H1 (cell line): Measurements from ENCODE around the gene GRIA1. TPM values are rescaled to one million over a fixed set of nuclear protein-coding genes. Genes with fewer than 3 reads are reported as not detected.

ENCODE experiments used
- CTCF ChIA-PET: fragments of 300-600 bp; sonication (Branson Sonifier 250); formaldehyde crosslinking; loops from one replicate; lab custom pipeline; 2021; ENCODE audit not compliant: partially characterized antibody; lab: Charles Lee
- POLR2A ChIA-PET: fragments of 300-600 bp; sonication (Branson Sonifier 250); formaldehyde crosslinking; loops from one replicate; lab custom pipeline; 2021; ENCODE audit warnings: inconsistent platforms; ENCODE audit not compliant: partially characterized antibody; lab: Charles Lee
- DNase-seq, 2 experiments: peaks; one replicate each; pipeline versions ENCODE4 v3.0.0 to v3.0.0-alpha.2; 2010 to 2022; ENCODE audit warnings: low spot score in 2 of 2, low read depth in 1 of 2, mixed read lengths in 1 of 2
- FAIRE-seq: peaks from 2 replicates; lab custom pipeline; 2011; peaks lifted over from hg19 to GRCh38; lab: Jason Lieb, UNC
- H2AFZ ChIP-seq: 2 replicates; pipeline ENCODE4 v1.8.1; 2012; ENCODE audit warnings: low read length, inconsistent platforms
- H2AK5ac ChIP-seq: 2 replicates; pipeline ENCODE4 v1.6.1; 2013; ENCODE audit warnings: low read depth, low read length
- H2BK120ac ChIP-seq: replicated peaks from 2 replicates; pipeline ENCODE3; 2013; ENCODE audit warnings: low read depth, low read length, inconsistent platforms
- H2BK12ac ChIP-seq: 2 replicates; pipeline ENCODE4 v1.6.1; 2013; ENCODE audit warnings: low read depth, low read length
- H2BK15ac ChIP-seq: 2 replicates; pipeline ENCODE4 v1.6.1; 2013; ENCODE audit warnings: low read length
- H2BK20ac ChIP-seq: 2 replicates; pipeline ENCODE4 v1.6.1; 2013; ENCODE audit warnings: low read length
- H2BK5ac ChIP-seq: 2 replicates; pipeline ENCODE4 v1.6.1; 2013; ENCODE audit warnings: low read depth, low read length
- H3K14ac ChIP-seq: 2 replicates; pipeline ENCODE4 v1.6.1; 2013; ENCODE audit warnings: inconsistent platforms; ENCODE audit not compliant: insufficient read length
- H3K18ac ChIP-seq: 2 replicates; pipeline ENCODE4 v1.6.1; 2013; ENCODE audit warnings: low read length; ENCODE audit errors: extremely low read depth
- H3K23ac ChIP-seq: 2 replicates; pipeline ENCODE4 v1.6.1; 2013; ENCODE audit warnings: inconsistent platforms; ENCODE audit not compliant: insufficient read length
- H3K23me2 ChIP-seq: 2 replicates; pipeline ENCODE4 v1.6.1; 2013; ENCODE audit warnings: low read depth, low read length
- H3K27ac ChIP-seq: 2 replicates; pipeline ENCODE4 v1.6.1; 2011; ENCODE audit warnings: low read depth, low read length, inconsistent platforms
- H3K27me3 ChIP-seq, 4 experiments: replicated peaks in 1 of 4; 1 replicate in 1 of 4; 2 replicates in 3 of 4; pipeline versions ENCODE4 v1.6.1 to v1.8.1; 2011 to 2013; ENCODE audit warnings: low read length in 3 of 4, mild to moderate bottlenecking in 3 of 4, inconsistent platforms in 2 of 4, mixed read lengths in 2 of 4, moderate library complexity in 1 of 4; ENCODE audit not compliant: control insufficient read depth in 3 of 4, insufficient read depth in 3 of 4; ENCODE audit errors: extremely low read depth in 1 of 4
- H3K36me3 ChIP-seq, 4 experiments: 2 replicates each; pipeline versions ENCODE4 v1.6.1 to v1.8.1; 2011 to 2013; ENCODE audit warnings: mild to moderate bottlenecking in 4 of 4, low read length in 3 of 4, moderate library complexity in 2 of 4, control low read depth in 1 of 4, inconsistent platforms in 1 of 4; ENCODE audit not compliant: insufficient read depth in 4 of 4, control insufficient read depth in 2 of 4
- H3K4ac ChIP-seq: replicated peaks from 2 replicates; pipeline ENCODE3; 2013; ENCODE audit warnings: low read length, low read depth, mixed read lengths, inconsistent platforms; ENCODE audit not compliant: insufficient read length
- H3K4me1 ChIP-seq, 4 experiments: replicated peaks in 1 of 4; 1 replicate in 1 of 4; 2 replicates in 3 of 4; pipeline versions ENCODE4 v1.6.1 to v1.8.1; 2011 to 2013; ENCODE audit warnings: low read length in 3 of 4, inconsistent platforms in 2 of 4, mixed read lengths in 1 of 4; ENCODE audit not compliant: insufficient read depth in 4 of 4, control insufficient read depth in 3 of 4
- H3K4me2 ChIP-seq, 2 experiments: 2 replicates each; pipeline versions ENCODE4 v1.6.1 to v1.8.1; 2011 to 2013; ENCODE audit warnings: low read depth in 2 of 2, low read length in 2 of 2, control low read depth in 1 of 2, inconsistent platforms in 1 of 2, mild to moderate bottlenecking in 1 of 2; ENCODE audit not compliant: insufficient read depth in 1 of 2
- H3K4me3 ChIP-seq, 4 experiments: fragments of 200-600, 300-600 bp in 1 of 4; sonication (generic), shearing (Covaris generic), sonication (Bioruptor Twin) in 1 of 4; 2 replicates each; pipeline versions ENCODE4 v1.5.1 to v1.8.1; 2011 to 2016; ENCODE audit warnings: low read length in 4 of 4, low read depth in 3 of 4, control low read depth in 2 of 4, inconsistent platforms in 2 of 4, mild to moderate bottlenecking in 2 of 4, mixed read lengths in 1 of 4, moderate library complexity in 1 of 4; ENCODE audit not compliant: insufficient read depth in 2 of 4; ENCODE audit errors: extremely low read depth in 1 of 4
- H3K56ac ChIP-seq: replicated peaks from 2 replicates; pipeline ENCODE3; 2013; ENCODE audit warnings: low read depth, mild to moderate bottlenecking, mixed read lengths, low read length, inconsistent platforms; ENCODE audit not compliant: insufficient read length
- H3K79me1 ChIP-seq: 2 replicates; pipeline ENCODE4 v1.6.1; 2013; ENCODE audit warnings: low read depth, low read length, control low read depth
- H3K79me2 ChIP-seq, 2 experiments: 2 replicates each; pipeline versions ENCODE4 v1.6.1 to v1.8.1; 2012 to 2013; ENCODE audit warnings: low read length in 2 of 2, mild to moderate bottlenecking in 2 of 2, inconsistent platforms in 1 of 2; ENCODE audit not compliant: insufficient read depth in 2 of 2, control insufficient read depth in 1 of 2
- H3K9ac ChIP-seq, 4 experiments: replicated peaks in 1 of 4; 1 replicate in 1 of 4; 2 replicates in 3 of 4; pipeline versions ENCODE4 v1.6.1 to v1.8.1; 2011 to 2013; ENCODE audit warnings: low read depth in 3 of 4, low read length in 3 of 4, control low read depth in 2 of 4, mild to moderate bottlenecking in 2 of 4, moderate library complexity in 2 of 4, inconsistent platforms in 1 of 4; ENCODE audit errors: extremely low read depth in 1 of 4
- H3K9me3 ChIP-seq, 2 experiments: 2 replicates each; pipeline versions ENCODE4 v1.6.1 to v1.8.1; 2012 to 2013; ENCODE audit warnings: mild to moderate bottlenecking in 2 of 2, moderate library complexity in 2 of 2, control low read depth in 1 of 2, inconsistent platforms in 1 of 2, low read depth in 1 of 2, low read length in 1 of 2, mixed read lengths in 1 of 2; ENCODE audit not compliant: insufficient read depth in 2 of 2
- H4K20me1 ChIP-seq, 2 experiments: replicated peaks in 1 of 2; 2 replicates each; pipeline versions ENCODE3 to v1.8.1; 2011 to 2013; ENCODE audit warnings: inconsistent platforms in 2 of 2, low read length in 2 of 2, mild to moderate bottlenecking in 1 of 2; ENCODE audit not compliant: insufficient read depth in 2 of 2, control insufficient read depth in 1 of 2
- H4K5ac ChIP-seq: 2 replicates; pipeline ENCODE4 v1.6.1; 2013; ENCODE audit warnings: low read length, low read depth, mixed read lengths, inconsistent platforms; ENCODE audit not compliant: insufficient read length
- H4K8ac ChIP-seq: 2 replicates; pipeline ENCODE4 v1.8.0; 2013; ENCODE audit warnings: mild to moderate bottlenecking, moderate library complexity, low read length, inconsistent platforms; ENCODE audit not compliant: insufficient read depth; ENCODE audit errors: extremely low read depth
- H4K91ac ChIP-seq: replicated peaks from 2 replicates; pipeline ENCODE3; 2013; ENCODE audit warnings: low read length, mixed read lengths, inconsistent platforms; ENCODE audit not compliant: insufficient read length
- BACH1 ChIP-seq: IDR thresholded peaks from 2 replicates; pipeline ENCODE4 v1.6.1; 2012; ENCODE audit warnings: low read length, improper control_type of control experiment
- HDAC6 ChIP-seq: IDR thresholded peaks from one replicate; pipeline ENCODE4 v1.7.1; 2012; ENCODE audit warnings: low read depth, mild to moderate bottlenecking, inconsistent platforms, low read length, moderate library complexity
- NRF1 ChIP-seq: IDR thresholded peaks from 2 replicates; pipeline ENCODE4 v1.6.1; 2011; ENCODE audit warnings: mild to moderate bottlenecking, low read depth, low read length, improper control_type of control experiment
- WGBS, 2 experiments: shearing (Covaris generic) in 1 of 2; methylation state at CpG; one replicate each; pipeline versions ENCODE4 v1.1.6 to v1.1.7; 2013 to 2015; ENCODE audit warnings: low lambda C conversion rate in 2 of 2, mixed read lengths in 2 of 2, inconsistent platforms in 1 of 2, low coverage in 1 of 2, missing lambda C conversion rate in 1 of 2; ENCODE audit not compliant: insufficient replicate concordance in 2 of 2, insufficient coverage in 1 of 2, insufficient read length in 1 of 2; ENCODE audit errors: extremely low coverage in 1 of 2, missing lambda C conversion rate in 1 of 2; 5-methylcytosine and 5-hydroxymethylcytosine counted together
- polyA plus RNA-seq, 7 experiments: library from polyadenylated mRNA; depleted of rRNA in 3 of 7; stranded (reverse) in 5 of 7; unstranded in 2 of 7; fragments of >200 nt in 5 of 7; fragments of 200-250 nt in 2 of 7; gene quantifications; 1 replicate in 5 of 7; 2 replicates in 1 of 7; 4 replicates in 1 of 7; pipeline versions ENCODE4 v1.2.1 to v1.2.3, GENCODE V29; 2011 to 2013; ENCODE audit warnings: missing spikeins in 2 of 7, mixed read lengths in 2 of 7
- total RNA-seq: library from RNA; stranded (reverse); fragmentation: NEBNext Ultra II Directional; extraction: Animal tissue kit (Norgen Biotek cat#: 25700); gene quantifications from 2 replicates; pipeline ENCODE4 v1.2.1, GENCODE V29; 2021

Gene GRIA1
- total and polyA plus RNA-seq, 2 of the 8 experiments (the other 6 are each of a cell fraction or from before 2014, with no cell fraction given): 0.97 to 2.5 TPM

GRCh38 chr5:153765987-153766386 lies 275.5 kb downstream of the GRIA1 start:
- no peak for DNase-seq
- Histone ChIP-seq H2BK120ac (no peak overlapping the region), H3K9ac (no peak overlapping the region), H3K9me3 (no peaks in the 10 kb centered on the region)
- TF ChIP-seq NRF1: no peak
- TF ChIP-seq BACH1: no peak
- TF ChIP-seq HDAC6: no peak
- TF ChIP-seq, all 59 proteins: peak for 0
- Histone ChIP-seq H4K8ac (no peak overlapping the region), H4K5ac (no peak overlapping the region), H3K79me1 (no peaks in the 10 kb centered on the region), H2BK15ac (no peak overlapping the region), H3K4me1 (peaks cover 0 to 7% (median 1%) of the 10 kb centered on the region in 4 experiments; a peak in 1 of 7 replicates), H3K14ac (no peak overlapping the region), H3K56ac (no peak overlapping the region), H3K27ac (no peak overlapping the region), H2BK12ac (no peak overlapping the region), H3K79me2 (no peaks in the 10 kb centered on the region), H3K4me2 (no peak overlapping the region), H2BK20ac (no peak overlapping the region), H3K23ac (no peak overlapping the region), H3K4me3 (no peak overlapping the region), H3K36me3 (peaks cover 0 to 2% (median 0%) of the 10 kb centered on the region in 4 experiments; a peak in 1 of 8 replicates), H3K4ac (no peak overlapping the region), H4K20me1 (no peaks in the 10 kb centered on the region), H2AK5ac (no peak overlapping the region), H3K18ac (no peak overlapping the region), H3K23me2 (no peaks in the 10 kb centered on the region), H3K27me3 (no peaks in the 10 kb centered on the region), H2BK5ac (no peak overlapping the region), H2AFZ (no peak overlapping the region), H4K91ac (no peak overlapping the region)
- 80% methylated on average over 1 of the region's 1 CpG; no CpG with 5 or more reads in 1 of the 2 experiments for WGBS, 2 experiments
- ChIA-PET CTCF (interaction anchor here (0.5 to 1.2 kb wide), 4 partner anchors 9 to 639 kb away, joined by 3 read pairs; no protein-coding TSS in a partner anchor), POLR2A (no interaction called here)
- no peak for FAIRE-seq
